GM19025 (cell line): ENCODE results near the gene DSC2.
"Not testable (repeated sequence)": the region's sequence is repeated elsewhere in the genome, so short reads cannot be mapped to it uniquely, and the experiment has no call there.

ENCODE experiments used
- ATAC-seq: cut with Tn5 transposase; IDR thresholded peaks from one replicate; pipeline ENCODE4 v1.9.1; 2021; ENCODE audit warnings: mild to moderate bottlenecking, low read depth, moderate library complexity; ENCODE audit not compliant: unreplicated experiment

DSC2 gene

DNA sequence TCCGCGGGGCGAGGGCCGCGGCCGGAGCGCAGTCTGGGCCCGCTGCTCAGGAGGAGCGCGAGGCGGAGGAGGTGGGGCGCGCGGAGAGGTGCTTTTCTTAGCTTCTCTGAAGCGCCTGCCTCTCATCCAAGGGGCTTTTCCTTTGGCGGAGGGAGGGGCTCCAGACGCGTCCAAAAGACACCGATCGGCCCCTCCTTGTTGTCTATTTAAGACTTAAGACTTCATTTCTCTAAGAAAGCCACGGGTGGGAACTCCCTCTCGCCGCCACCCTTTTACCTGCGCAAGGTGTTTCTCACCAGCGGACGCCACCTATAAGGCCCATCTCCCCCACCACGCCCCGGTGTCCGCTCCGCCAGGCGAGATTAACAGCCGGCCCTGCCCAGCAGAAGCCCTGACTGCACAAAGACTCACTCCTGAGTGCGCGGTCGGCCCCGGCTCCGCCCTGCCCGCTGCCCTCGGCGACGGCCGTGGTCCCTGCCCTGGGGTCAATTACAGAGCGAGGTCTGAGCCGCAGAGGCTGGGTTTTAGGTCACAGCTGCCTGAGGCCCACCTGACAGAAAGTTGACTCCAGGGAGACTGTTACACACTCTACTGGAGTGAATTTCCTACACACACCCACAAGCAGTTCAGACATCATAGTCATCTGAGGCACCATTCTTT is at the start of gene DSC2:
Gene DSC2 (minus strand): TSS at position 397 of the 660 bp plus-strand sequence. CDS start 450 bp downstream, outside the sequence.
- ATAC-seq: no peak

DNA sequence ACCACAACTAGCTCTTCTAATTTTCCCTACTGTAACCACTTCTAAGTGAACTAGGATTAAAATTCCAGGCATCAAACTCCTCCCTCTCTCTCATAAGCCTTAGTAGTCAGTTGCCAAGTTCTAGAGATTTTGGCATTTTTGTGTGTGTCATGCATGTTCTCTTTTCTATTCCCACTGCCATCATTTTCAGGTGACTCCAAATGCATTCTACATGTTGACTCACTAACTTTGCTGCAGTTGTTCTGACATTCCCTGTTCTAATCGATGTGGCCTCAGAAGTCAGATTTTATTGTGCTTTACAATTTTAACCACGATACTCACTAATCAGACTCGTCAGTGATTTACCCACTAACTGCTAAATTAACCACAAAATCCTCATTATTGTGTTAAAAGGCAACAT is 47.1 kb upstream of the DSC2 start:
- no peak for ATAC-seq

DNA sequence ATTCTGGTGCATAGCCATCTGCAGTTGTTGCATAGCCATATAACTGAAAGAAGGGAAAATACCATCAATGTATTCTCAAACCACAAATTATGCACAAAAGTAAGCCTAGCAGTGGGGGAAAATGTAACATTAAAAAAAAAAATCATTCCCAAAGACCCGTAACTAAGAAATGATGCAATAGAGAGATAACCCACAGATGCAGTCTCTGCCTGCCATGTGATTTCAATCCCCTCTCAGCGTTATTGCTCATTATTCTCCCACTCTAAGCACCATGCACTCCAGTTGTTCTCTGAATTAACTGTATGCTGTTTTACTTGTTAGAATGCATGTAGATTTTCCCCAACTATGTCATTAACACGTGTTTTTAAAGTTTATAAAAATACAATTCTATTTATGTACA is 46.4 kb upstream of the DSC2 start:
- no peak for ATAC-seq

DNA sequence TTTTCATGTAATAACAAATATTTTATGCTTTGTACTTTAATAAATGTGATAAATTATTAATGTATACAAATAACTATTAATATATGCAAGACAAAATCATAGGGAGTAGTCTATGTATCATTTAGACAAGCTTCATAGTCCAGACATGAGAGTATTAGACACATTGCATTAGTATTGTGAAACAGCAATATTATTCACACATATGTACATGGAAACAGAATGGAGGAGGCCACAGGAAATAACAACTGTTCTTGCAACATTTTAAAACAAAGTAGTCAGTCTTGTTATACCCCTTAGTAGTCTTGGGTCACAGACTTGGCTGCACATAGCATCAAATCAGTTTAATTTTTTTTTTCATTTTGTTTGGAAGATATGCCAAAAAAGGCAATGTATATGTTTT is 44.6 kb upstream of the DSC2 start:
- ATAC-seq: no peak

DNA sequence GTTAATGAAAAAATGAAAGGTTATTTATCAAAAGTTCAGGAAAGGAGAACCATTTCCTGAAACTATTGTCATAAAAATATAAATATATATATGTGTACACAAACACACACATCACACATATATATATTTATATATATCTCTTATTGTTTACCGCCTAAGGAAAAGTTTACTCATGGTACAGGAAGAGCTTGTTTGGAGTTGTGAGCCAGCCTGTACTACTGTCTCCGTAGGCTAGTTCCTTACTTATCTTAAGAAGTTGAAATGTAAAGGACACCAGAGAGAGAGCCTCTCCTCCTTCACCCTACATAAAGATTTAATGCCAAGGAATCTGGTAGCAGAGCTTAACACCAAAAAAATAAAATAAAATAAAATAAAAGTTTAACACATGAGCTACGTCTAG is 40.8 kb upstream of the DSC2 start:
- ATAC-seq: no peak

DNA sequence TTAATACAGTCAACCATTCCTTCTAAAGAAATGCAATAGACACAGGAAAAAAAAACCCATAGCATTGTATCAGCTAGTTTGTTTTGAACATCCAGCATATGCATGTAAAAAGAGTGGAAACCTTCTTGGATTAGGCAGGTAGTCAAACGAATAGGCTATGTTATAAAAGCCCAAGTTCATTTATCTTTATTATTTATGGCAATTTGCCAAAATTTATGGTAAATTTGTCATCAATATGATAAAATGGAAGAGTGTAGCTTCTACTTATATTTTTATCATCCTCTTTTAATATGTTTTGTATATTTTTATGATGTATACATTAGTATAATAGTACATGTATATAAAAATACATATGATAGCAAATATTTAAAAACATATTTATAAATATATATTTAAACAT is 36.5 kb upstream of the DSC2 start:
- ATAC-seq: no peak

DNA sequence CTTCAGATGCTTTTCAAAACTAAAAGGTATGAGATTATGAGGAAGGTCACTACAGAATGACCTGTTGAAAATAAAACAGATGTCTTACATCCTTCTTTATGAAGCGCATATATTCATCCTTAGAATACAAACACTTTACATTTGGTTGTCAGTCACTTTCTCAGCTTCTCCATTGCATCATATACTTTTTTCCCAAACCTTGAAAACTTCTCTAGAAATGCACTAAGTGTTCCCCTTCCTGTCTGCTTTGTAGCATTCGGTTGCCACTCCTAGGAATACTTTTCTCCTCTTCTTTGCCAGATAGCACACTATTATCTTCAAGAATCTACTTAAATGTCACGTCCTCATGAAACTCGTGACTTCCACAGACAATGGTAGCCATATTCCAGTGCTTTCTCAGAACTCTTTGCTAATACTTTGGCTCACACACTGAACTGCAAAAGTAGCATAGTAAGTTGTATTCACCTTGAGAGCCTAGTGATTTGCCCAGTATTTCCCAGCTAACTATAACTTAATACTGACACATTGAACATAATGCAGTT is 32.8 kb upstream of the DSC2 start:
- ATAC-seq: no peak

DNA sequence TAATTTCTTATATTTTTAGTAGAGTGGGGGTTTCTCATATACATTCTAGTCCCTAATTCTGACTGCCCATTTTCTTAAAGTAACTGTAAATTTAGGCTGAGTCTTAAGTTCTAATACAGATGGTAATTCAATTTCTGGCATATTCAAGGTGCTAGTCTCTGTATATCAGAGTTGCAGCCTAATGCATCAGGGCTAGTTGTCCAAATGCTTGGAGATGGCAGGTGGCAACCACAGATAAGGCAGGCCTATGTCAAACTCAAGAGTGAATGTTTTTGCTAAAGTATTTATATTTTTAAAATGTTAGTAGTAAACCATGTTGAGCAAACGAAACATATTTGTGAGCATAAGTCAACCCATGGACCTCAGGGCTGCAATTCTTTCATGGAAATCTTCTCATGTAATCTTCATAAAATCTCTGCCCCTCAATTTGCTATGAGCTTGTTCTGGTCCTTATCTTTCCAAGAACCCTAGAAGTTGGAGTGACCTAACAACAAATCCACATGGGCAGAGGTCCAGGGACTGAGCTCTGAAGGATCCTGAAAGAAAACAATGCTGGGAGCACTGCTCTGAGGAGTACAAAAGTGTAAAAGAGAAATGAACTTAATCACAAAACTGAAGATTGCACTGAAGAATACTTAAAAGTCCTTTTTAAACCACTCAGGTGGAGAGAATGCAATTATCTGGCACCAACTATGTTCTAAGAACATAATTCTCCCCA is 27.3 kb upstream of the DSC2 start:
- no peak for ATAC-seq

DNA sequence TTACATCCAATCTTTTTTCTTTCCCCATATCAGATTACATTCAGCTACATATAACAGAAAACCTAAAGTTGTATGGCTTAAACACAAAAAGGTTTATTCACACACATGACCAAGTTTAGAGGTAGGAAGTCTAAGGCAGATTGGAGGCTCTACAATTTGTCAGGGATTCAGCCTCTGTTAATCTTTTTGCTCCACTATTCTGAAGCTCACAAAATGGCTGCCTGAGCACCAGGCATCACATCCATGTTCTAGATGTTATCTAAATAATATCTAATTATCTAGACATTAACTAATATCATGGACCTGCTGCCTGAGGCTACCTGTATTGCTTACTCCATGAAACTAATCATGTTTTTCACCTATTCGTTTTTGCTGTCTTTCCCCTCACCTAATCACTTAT is 23.7 kb upstream of the DSC2 start:
- no peak for ATAC-seq

DNA sequence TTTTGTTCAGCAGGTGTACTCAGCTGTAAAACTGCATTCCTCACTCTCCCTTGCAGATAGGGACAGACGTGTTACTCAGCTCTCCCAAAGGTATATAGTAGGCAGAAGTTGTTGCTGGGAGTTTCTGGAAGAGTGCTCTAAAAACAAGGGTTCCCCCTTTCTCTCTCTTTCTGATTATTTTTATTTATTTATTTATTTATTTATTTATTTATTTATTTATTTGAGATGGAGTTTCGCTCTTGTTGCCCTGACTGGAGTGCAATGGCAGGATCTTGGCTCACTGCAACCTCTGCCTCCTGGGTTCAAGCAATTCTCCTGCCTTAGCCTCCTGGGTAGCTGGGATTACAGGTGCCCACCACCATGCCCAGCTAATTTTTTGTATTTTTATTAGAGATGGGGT is 20.9 kb upstream of the DSC2 start:
- not testable (repeated sequence) for ATAC-seq

DNA sequence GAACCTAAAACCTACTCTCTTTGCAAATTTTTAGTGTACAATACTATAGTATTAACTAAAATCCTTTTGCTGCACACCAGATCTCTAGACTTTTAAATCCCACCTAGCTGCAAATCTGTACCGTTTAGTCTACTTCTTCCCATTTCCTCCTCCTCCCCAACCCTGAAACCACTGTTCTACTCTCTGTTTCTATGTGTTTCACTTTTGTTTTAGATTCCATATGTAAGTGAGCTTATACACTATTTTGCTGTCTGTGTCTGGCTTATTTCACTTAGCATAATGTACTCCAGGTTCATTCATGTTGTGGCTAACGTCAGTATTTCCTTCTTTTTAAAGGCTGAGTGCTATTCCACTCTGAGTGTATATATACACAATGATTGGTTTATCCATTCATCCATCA is 18.4 kb upstream of the DSC2 start:
- ATAC-seq: no peak

DNA sequence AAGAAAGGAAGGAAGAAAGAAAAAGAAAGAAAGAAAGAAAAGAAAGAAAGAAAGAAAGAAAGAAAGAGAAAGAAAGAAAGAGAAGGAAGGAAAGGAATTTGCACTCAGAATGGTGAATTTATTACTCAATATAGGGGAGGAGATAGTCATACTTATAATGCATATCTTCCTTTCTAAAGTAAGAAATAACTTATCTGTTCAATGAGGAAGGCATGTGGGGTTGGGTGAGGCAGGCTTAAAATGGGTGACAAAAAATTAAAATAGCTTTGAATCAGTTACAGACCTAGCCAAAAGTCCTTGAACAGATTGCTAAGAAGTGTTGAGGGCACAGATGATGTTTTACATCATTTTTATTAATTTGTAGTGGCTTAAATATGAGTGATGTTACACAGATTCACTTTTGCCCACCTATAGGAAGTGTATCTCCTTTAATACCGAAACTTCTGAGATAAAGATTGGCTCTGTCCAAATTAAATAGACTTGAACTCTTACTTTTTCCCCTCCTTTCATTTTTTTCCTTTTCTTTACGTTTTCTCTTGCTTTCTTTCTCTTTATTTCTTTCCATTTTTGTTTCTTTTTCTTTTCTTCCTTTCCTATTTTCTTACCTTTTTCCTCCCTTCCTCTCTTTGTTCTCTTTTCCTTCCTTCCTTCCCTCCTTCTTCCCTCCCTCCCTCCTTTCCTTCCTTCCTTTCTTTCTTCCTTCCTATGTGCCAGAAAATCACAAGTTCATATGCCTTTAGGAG is 14.8 kb upstream of the DSC2 start:
- ATAC-seq: no peak

DNA sequence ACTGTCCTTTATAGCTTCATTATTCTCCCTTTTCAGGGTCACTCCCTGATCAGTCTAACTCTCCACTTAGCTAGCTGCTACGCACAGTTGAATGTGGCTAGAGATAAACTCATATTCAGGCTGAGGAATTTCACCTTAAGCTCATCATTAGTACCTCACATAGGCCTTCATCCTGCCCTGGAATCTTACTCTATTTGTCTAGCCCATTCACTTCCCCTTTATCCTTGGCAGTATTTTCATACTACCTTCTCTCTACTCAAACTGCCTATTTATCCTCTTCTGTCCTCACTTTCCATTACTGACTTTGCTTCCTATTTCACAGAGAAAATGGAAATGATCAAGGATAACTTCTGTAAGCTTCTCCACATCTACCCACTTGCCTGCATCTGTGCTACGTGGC is 10.6 kb upstream of the DSC2 start:
- ATAC-seq: no peak

DNA sequence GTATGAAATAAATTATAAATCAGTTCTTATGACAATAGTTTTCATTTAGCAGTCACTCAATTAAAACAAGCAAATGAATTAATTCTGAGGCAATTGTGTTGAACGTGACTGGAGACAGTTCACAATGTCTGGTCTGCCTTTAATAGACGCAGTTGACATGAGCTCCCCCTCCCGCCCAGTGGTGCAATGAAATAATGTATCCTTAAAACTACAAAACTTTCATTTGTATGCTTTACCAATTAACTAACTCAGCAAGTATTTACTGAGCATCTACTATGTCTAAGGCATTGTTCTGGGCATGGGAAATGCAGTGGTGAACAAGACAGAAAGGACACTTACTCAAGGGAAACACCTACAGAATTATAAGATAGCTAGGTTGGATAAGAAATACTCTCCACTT is 3.5 kb upstream of the DSC2 start:
- no peak for ATAC-seq

DNA sequence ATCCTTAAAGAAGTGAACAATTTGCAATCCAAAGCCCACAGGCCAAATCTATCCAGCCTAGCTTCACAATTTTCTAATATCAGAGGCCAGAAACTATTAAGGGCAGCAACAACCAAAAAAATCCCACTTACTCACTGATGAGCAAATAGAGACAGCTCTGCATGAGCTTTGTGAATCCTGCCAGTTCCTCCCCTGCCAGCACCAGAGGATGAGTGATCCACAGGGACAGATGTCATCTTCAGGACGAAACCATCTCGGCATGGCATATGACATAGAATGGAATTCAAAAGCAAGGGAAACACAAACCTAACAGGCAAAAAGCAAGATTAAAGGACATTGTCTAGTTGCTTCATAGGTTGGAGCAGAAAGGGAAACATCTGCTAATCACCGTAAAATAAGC is 2.2 kb upstream of the DSC2 start:
- ATAC-seq: no peak

DNA sequence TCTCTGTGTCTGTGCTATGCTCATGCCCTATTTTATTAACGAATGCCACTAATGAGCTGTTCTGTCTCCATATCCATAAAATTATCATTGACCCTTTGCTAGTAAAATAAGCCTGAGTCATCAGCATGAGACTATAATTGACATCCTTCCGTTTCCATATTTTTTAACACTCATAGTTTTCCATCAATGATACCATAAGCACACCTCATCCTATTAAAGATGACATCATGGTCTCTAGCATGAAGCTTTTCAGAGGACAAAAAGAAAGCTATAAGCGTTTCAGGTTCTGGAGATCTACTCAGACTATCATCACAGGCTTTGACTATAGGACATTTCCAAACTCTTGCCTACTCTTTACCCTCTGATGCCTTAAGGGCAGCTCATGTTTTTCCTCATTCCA is 1.2 kb upstream of the DSC2 start:
- no peak for ATAC-seq

DNA sequence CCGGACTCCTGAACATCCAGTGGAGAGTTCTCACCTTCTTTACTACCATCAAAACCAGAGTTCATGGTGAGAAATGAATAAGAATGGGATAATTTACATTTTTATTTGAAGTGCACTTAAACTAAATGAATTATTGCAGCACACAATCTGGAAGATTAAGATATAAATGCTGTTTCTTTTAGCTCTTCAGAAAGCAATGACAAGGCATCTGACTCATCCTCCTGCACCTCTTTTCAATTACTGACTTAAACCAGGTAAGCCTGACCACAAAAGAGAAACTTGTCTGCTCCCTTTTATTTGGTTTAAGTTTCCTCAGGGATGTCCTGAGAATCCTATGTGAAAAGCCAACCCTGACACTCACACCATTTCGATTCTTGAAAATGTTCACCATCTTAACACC is 720 bp upstream of the DSC2 start:
- ATAC-seq: no peak

DNA sequence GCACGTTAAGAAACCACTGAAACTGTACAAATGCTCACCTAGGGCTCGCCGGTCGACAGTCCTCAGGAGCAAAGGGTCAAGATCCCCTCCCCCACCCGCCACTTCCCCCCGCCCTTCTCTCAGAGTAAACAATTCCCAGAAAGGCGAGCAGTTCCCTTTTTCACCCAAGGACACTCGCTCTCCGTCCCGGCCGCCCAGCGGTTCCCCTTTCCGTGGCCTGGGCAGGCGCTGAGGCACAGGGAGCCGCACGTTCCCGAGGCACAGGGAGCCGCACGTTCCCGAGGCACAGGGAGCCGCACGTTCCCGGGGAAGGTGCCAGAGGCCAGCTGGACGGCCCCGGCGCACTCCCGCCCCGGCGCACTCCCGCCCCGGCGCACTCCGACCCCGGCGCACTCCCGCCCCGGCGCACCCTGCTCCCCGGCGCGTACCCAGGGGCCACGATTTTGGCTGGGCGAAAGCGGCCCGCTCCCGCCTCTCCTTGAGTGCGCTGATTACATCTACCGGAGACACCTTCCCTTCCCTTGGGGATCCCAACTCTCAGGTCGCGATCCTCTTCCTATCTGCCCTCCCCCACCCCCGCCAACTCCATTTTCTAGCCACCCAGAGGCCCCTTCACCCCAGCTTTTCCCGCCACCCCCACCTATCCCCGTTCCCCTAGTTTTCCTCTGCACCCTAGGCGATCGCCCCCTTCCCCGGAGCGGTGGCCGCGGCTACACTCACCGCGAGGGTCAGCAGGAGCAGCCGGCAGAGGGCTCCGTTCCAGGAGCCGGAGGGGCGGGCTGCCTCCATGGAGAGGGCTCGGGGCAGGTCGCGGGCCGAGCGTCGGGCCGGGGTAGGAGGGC is 817 bp downstream of the DSC2 start:
- ATAC-seq: no peak

DNA sequence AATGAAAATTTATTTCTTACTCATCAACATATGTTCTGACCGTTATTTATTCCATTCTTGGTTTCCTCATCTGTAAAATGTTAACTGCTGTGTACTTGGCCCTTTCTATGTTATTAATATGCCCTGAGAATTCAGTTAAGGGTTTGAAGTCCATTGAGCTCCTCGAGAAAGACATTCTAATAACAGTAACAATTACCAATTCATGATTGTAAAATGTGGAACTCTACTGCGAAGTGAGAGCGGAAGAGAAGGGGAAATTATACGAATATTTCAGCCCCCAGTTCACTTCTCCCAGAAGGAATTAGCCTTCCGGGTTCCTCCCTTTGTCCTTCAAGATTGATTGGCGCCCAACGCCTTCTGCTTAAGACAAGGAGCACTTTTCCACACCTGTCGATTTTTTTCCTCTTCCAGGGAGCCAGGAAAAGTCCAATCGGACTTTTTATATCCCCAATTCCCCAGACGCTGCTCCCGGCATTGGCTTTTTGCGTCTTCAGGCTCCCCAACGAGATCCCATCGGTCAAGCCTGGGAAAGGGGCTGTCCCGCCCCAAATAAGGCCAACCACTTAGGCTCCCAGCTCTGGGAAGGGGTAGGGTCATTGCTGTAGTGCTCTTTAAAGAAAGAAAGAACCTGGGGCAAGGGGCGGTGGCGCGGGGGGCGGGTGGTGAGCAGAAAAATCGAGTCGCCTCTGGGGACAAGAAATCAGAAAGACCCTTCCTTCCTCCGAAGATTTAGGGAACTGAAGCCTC is 1.6 kb downstream of the DSC2 start:
- no peak for ATAC-seq
